GM10266 (cell line): ENCODE results near the gene FUT9.
A peak's percentile ranks its signal among the peaks of the same experiment; 100 is the strongest.

Experiments used
- DNase-seq: peaks from one replicate; pipeline ENCODE4 v3.0.0; 2012; ENCODE audit errors: extremely low spot score
- CTCF ChIP-seq: IDR thresholded peaks from 2 replicates; pipeline ENCODE4 v1.5.1; 2012; ENCODE audit warnings: mild to moderate bottlenecking, low read depth; ENCODE audit not compliant: control insufficient read depth, insufficient read depth; ENCODE audit errors: missing control alignments

Gene FUT9

GRCh38 chr6:96157018-96157565 is 141.3 kb downstream of the FUT9 start:
- peak; percentile 51 for DNase-seq
- no peak for TF ChIP-seq CTCF

- TF ChIP-seq CTCF = no peak
- no peak for DNase-seq
These were observed 146.9 kb downstream of the FUT9 start for GRCh38 chr6:96162711-96163120.

- TF ChIP-seq CTCF = no peak
- no peak for DNase-seq
These were observed 149.0 kb downstream of the FUT9 start for GRCh38 chr6:96164802-96165201.

GRCh38 chr6:96171112-96171511 is 155.3 kb downstream of the FUT9 start:
- DNase-seq = no peak
- TF ChIP-seq CTCF = no peak

- TF ChIP-seq CTCF = no peak
- DNase-seq = no peak
These were observed 169.0 kb downstream of the FUT9 start for GRCh38 chr6:96184798-96185197.

GRCh38 chr6:96186094-96186493 is 170.3 kb downstream of the FUT9 start:
- DNase-seq = no peak
- no peak for TF ChIP-seq CTCF

GRCh38 chr6:96186516-96187195 is 170.9 kb downstream of the FUT9 start:
- no peak for DNase-seq
- TF ChIP-seq CTCF = no peak
